HFFc6 (cell line): ENCODE measurements around the gene SAP30BP. TPM values are rescaled to one million over a fixed set of nuclear protein-coding genes. Genes with fewer than 3 reads are reported as not detected.

Source experiments
- DNase-seq: peaks from one replicate; pipeline ENCODE4 v3.0.0-alpha.2; 2018
- H3K27ac Mint-ChIP-seq: 2 replicates; pipeline ENCODE4 v1.8.0; 2020; ENCODE audit warnings: mild to moderate bottlenecking, mixed read lengths
- H3K27me3 Mint-ChIP-seq: 2 replicates; pipeline ENCODE4 v1.8.0; 2021; ENCODE audit warnings: mild to moderate bottlenecking, moderate library complexity, mixed read lengths; ENCODE audit not compliant: insufficient read depth
- H3K36me3 Mint-ChIP-seq: 2 replicates; pipeline ENCODE4 v1.8.0; 2021; ENCODE audit warnings: low read depth, mixed read lengths
- H3K4me1 Mint-ChIP-seq: 2 replicates; pipeline ENCODE4 v1.8.0; 2020; ENCODE audit warnings: low read depth, mixed read lengths
- H3K4me3 Mint-ChIP-seq: 2 replicates; pipeline ENCODE4 v1.8.0; 2020; ENCODE audit warnings: mild to moderate bottlenecking, moderate library complexity, mixed read lengths
- H3K9me3 Mint-ChIP-seq: 2 replicates; pipeline ENCODE4 v1.8.0; 2020; ENCODE audit warnings: mild to moderate bottlenecking, mixed read lengths
- CTCF ChIP-seq: fragments of 200-600 bp; sonication (generic); IDR thresholded peaks from 2 replicates; pipeline ENCODE4 v1.5.0; 2021; ENCODE audit warnings: antibody characterized with exemption, mild to moderate bottlenecking
- total RNA-seq, 6 experiments: library from RNA; stranded (reverse); fragmentation: NEBNext Ultra II Directional; extraction: Animal tissue kit (Norgen Biotek cat#: 25700); gene quantifications; 2 replicates in 1 of 6; 3 replicates in 5 of 6; pipeline ENCODE4 v1.2.3, GENCODE V29; 2021

Gene SAP30BP
- total RNA-seq, 6 experiments from 2014 or later = 68.4 to 81.5 (median 71.4) TPM

- no peak for TF ChIP-seq CTCF
- H3K27me3 Mint-ChIP-seq = no peaks in the 10 kb centered on the region; the same call in 1 of the 2 replicates
- peaks cover 55% of the 10 kb centered on the region for H3K4me1 Mint-ChIP-seq
- DNase-seq = peak; percentile 50
- no peaks in the 10 kb centered on the region for H3K9me3 Mint-ChIP-seq
- peaks cover 17% of the 10 kb centered on the region for H3K36me3 Mint-ChIP-seq
- H3K4me3 Mint-ChIP-seq = no peak overlapping the region
- peak overlapping the region; percentile 64 for H3K27ac Mint-ChIP-seq
These were observed 6.3 kb downstream of the SAP30BP start for GRCh38 chr17:75673487-75673886.

- H3K36me3 Mint-ChIP-seq = peaks cover 20% of the 10 kb centered on the region
These were observed 9.3 kb downstream of the SAP30BP start for GRCh38 chr17:75676461-75676860.

GRCh38 chr17:75679706-75680211 is 12.6 kb downstream of the SAP30BP start:
- Mint-ChIP-seq H3K4me1 (peaks cover 78% of the 10 kb centered on the region), H3K27ac (peak overlapping the region; percentile 78), H3K36me3 (peaks cover 26% of the 10 kb centered on the region), H3K27me3 (no peaks in the 10 kb centered on the region; the same call in 1 of the 2 replicates), H3K9me3 (no peaks in the 10 kb centered on the region), H3K4me3 (peak overlapping the region; percentile 63)
- DNase-seq = peak; percentile 52
- TF ChIP-seq CTCF = peak; percentile 59; the same call in 1 of the 2 replicates

More at GRCh38 chr17:75676461-75676860, 9.3 kb downstream of the SAP30BP start:
- no peaks in the 10 kb centered on the region; the same call in none of the 2 replicates for H3K27me3 Mint-ChIP-seq
- no peak for DNase-seq
- no peaks in the 10 kb centered on the region for H3K9me3 Mint-ChIP-seq
- H3K4me1 Mint-ChIP-seq = peaks cover 71% of the 10 kb centered on the region
- TF ChIP-seq CTCF = no peak
- no peak overlapping the region for H3K4me3 Mint-ChIP-seq
- H3K27ac Mint-ChIP-seq = no peak overlapping the region

- no peak for TF ChIP-seq CTCF
- H3K27ac Mint-ChIP-seq = peak overlapping the region; percentile 78
- peaks cover 79% of the 10 kb centered on the region for H3K4me1 Mint-ChIP-seq
- peaks cover 33% of the 10 kb centered on the region for H3K36me3 Mint-ChIP-seq
- no peaks in the 10 kb centered on the region for H3K9me3 Mint-ChIP-seq
- peaks cover 5% of the 10 kb centered on the region; the same call in 1 of the 2 replicates for H3K27me3 Mint-ChIP-seq
- peak overlapping the region; percentile 63 for H3K4me3 Mint-ChIP-seq
- DNase-seq = no peak
These were observed 13.3 kb downstream of the SAP30BP start for GRCh38 chr17:75680431-75680830.

- Mint-ChIP-seq H3K27me3 (peaks cover 5% of the 10 kb centered on the region; the same call in 1 of the 2 replicates), H3K4me3 (peak overlapping the region; percentile 38), H3K9me3 (no peaks in the 10 kb centered on the region), H3K36me3 (peaks cover 39% of the 10 kb centered on the region), H3K27ac (peak overlapping the region; percentile 78), H3K4me1 (peaks cover 83% of the 10 kb centered on the region)
- peak; percentile 81 for DNase-seq
- TF ChIP-seq CTCF = no peak
These were observed 14.2 kb downstream of the SAP30BP start for GRCh38 chr17:75681289-75681688.
